Measurements from ENCODE around the gene INSYN1.
"Not testable (repeated sequence)": the region's sequence is repeated elsewhere in the genome, so short reads cannot be mapped to it uniquely, and the experiment has no call there.

The INSYN1 gene

DNA sequence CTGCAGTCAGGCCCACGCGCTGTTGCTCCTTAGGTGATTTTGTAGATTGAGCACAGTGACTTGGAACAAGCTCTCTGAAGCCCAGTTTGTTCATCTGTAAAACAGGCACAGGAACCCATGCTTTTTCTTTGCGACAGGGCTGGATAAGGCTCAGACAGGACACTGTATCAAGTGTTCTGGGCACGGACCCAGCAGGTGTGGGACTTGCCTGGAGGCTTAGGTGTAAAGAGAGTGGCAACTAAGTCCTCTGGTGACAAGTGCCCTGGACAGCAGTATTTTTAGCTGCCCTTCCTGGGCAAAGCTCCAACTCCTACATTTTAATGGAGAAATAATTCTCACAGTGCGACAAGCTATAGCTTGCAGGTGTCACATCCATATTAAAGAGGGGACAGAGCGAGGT lies 36.7 kb downstream of the INSYN1 start:
- DNase-seq = no peak

DNA sequence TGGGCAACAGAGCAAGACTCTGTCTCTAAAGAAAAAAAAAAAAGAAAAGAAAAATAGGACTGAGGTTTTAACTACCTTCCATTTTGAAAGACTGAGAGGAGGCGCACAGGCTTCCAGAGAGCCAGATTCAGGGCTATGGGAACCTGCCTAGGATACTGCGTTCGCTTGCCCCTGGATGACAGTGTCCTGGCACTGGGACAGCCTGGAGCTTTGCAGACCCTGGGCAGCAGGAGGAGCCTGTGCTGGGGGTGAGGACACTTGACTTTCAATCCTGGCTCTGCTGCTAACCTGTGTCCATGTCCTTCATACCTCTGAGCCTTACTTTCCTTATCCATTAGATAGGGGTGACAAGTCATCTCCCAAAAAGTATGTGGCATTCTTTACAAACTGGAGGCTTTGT lies 37.7 kb downstream of the INSYN1 start:
- no peak for DNase-seq

DNA sequence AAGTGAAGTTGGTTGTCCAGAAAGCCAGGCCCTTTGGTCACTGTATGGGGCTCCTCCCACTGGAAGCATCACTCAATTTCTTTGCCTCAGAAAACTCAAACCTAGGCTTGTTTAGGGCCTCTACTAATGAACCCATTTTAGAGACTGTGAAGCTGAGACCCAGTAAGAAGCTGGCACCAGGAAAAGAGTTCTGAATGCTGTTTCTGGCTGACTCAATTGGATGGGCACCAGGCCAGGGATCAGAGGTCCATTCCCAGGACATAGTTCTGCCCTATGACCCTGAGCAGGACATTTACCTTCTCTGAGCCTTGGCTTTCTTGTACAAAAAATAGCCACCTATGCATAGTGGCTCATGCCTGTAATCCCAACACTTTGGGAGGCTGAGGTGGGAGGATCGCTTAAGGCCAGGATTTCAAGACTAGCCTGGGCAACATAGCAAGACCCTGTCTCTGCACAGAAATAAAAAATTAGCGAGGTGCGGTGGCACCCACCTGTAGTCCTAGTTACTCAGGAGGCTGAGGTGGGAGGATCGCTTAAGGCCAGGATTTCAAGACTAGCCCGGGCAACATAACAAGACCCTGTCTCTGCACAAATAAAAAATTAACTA lies 38.4 kb downstream of the INSYN1 start:
- DNase-seq = no peak

DNA sequence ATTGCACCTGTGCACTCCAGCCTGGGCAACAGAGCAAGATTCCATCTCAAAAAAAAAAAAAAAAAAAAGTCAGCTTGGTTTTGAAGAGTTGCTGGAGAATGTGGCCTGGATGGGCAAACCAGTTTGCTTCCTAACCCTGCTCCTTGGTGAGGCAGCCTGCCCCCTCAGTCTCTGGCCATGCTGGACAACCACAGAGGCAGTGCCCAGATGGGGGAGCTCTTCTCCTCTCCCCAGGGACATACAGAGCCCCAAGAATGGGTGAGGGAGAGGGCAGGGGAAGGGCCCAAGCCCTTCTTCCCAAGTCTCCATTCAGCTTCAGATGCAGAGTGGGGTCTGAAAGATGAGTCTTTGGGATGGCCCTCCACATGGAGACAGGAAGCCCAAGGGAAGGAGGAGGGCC lies 41.0 kb downstream of the INSYN1 start:
- peak in 8 of 58 donors; percentile 2 to 36 (median 7) for DNase-seq

DNA sequence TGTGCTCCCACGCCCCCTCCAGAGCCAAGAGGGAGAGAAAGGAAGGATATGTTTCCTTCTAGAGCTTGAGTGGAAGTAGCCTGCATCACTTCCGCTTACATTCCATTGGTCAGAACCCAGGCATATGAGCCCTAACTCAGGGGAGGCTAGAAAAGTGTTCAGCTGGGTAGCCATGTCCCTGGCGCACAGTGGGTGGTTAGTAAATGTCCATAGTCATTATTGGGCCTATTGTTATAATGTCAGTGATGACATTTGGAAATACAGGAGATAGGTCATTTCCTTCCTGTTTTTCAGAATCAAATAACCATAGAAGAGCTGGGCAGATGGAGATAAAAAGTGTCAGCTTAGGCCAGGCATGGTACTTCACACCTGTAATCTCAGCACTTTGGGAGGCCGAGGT lies 41.6 kb downstream of the INSYN1 start:
- no peak for DNase-seq

DNA sequence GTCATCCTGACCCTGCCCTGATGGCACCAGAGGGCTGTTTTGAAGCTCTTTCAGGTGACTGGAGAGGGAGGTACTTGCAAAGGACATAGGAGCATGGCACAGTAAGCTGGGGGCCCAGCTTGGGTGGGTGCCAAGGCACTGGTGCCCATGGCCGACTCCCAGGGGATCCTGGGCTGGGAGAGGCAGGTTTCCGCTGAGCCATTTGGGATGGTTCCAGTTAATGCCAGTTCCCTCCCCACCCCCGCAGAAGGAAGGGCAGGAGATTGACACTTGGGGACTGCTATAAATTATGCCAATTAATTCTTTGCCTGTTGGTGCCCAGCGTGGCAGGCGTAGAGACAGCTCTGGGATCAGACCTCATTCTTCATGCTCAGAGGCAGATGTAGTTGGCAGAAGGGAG lies 42.8 kb downstream of the INSYN1 start:
- DNase-seq = peak in 1 of 58 donors; percentile 23

DNA sequence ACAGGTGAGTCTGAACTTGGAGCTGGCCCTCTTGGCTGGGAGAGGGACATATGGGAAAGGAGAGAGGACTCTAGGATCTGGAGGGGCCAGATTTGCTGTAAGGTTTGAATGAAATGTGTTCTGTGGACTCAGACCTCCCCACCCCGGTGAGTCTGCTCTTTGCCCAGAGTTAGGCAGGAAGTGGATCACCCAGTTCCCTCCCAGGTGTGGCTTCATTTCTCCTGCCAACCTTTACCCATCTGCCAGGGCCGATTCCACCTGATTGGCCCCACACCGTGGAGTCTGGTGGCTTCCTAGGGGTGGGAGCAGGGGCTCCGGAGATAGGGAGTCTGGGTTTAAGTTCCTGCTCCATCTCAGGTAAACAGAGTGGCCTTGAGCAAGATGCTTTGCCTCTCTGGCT lies 43.5 kb downstream of the INSYN1 start:
- no peak for DNase-seq

DNA sequence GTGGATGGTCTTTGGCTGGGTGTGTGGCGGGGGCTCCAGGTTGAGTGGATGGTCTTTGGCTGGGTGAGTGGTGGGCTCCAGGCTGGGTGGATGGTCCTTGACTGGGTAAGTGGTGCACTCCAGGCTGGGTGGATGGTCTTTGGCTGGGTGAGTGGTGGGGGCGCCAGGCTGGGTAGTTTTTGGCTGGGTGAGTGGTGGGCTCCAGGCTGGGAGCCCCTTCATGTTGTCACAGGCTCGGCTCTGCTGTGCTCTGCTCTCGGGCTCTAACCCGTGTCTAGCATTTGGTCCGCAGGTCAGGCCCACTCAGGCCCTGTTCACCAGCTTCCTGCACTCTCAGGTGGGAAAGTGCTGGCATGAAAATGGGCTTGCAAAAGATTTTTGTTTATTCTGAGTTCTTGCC lies 43.9 kb downstream of the INSYN1 start:
- no peak for DNase-seq

DNA sequence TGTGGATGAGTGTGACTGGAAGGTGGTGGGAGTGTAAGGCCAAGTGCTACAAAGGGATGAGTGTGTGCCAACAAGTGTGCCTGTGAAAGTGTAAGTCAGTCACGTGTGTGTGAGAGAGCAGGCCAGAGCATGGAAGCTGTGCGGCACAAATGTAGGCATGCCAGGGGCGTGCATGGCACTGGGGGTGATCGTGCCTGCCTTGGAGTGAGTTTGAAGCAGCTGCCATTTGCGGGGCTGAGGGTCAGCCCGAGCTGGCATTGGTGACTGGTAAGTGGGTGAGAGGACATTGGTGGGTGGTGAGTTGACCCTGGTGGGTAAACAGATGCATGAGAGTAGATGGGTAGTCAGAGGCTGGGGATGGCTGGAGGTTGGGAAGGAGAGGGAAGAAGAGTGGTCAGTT lies 44.5 kb downstream of the INSYN1 start:
- DNase-seq = no peak

DNA sequence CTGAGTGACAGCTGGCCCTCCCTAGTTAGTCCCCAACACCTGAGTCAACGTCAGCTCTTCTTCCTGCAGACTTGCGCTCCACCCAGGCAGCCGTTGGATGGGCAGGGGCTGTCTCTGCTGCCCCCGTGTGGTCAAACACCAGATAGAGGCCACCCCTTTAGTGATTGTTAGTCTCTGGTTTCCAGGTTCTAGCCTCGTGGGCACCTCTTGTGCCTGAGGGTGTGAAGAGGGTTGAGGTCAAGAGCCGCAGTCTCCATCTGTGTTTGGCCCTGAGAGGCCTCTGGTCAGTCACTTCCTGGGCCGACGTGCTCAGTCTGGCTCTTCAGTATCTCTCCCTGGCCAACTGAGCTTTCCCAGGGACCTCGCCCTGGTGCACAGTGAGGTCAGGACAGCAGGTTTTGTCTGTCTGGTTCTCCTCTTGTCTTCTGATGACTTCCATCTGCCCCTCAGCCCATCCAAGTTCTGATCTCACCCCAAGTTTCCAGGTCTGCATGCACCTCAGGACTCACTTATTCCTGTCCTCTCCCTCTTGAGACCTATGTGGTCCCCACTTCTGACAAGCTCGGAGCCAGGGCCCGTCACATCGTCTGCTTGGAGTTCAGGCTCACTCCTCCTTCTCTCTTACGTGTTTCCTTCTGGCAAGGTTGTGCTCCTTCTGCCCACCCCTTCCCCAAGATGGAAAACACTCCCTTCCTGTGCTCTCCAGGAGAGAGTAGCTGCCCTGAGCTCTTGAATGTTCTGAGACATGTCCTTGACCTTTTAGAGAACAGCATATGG lies 48.1 kb downstream of the INSYN1 start:
- DNase-seq = peak in 27 of 58 donors; percentile 6 to 63 (median 23)

DNA sequence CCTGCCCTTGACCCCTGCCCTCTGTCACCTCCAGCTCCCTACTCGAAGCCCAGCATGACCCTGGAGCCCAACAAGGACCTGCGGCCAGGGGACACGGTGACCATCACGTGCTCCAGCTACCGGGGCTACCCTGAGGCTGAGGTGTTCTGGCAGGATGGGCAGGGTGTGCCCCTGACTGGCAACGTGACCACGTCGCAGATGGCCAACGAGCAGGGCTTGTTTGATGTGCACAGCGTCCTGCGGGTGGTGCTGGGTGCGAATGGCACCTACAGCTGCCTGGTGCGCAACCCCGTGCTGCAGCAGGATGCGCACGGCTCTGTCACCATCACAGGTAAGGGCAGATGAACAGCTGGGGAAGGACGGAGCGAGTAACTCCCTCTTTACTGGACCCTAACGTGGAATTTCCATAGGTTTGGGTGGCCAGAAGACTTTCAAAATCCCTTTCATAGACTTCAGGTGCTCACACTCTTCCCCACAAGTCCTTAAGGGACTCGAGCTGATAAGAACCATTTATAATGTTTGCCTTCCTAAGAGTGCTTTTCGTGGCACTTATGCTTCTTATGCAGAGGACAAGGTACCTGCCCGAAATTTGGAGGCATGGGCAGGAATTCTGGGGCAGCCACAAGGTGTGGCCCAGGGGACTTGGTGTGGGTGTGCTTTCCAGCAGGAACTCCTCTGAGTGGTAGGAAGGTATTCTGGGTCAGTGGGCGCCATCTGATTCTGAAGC lies 48.8 kb downstream of the INSYN1 start:
- not testable (repeated sequence) for DNase-seq

DNA sequence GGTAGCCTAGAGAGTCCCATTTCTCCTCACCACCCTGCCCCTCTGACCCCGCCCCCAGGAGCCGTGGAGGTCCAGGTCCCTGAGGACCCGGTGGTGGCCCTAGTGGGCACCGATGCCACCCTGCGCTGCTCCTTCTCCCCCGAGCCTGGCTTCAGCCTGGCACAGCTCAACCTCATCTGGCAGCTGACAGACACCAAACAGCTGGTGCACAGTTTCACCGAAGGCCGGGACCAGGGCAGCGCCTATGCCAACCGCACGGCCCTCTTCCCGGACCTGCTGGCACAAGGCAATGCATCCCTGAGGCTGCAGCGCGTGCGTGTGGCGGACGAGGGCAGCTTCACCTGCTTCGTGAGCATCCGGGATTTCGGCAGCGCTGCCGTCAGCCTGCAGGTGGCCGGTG lies 49.5 kb downstream of the INSYN1 start:
- not testable (repeated sequence) for DNase-seq

DNA sequence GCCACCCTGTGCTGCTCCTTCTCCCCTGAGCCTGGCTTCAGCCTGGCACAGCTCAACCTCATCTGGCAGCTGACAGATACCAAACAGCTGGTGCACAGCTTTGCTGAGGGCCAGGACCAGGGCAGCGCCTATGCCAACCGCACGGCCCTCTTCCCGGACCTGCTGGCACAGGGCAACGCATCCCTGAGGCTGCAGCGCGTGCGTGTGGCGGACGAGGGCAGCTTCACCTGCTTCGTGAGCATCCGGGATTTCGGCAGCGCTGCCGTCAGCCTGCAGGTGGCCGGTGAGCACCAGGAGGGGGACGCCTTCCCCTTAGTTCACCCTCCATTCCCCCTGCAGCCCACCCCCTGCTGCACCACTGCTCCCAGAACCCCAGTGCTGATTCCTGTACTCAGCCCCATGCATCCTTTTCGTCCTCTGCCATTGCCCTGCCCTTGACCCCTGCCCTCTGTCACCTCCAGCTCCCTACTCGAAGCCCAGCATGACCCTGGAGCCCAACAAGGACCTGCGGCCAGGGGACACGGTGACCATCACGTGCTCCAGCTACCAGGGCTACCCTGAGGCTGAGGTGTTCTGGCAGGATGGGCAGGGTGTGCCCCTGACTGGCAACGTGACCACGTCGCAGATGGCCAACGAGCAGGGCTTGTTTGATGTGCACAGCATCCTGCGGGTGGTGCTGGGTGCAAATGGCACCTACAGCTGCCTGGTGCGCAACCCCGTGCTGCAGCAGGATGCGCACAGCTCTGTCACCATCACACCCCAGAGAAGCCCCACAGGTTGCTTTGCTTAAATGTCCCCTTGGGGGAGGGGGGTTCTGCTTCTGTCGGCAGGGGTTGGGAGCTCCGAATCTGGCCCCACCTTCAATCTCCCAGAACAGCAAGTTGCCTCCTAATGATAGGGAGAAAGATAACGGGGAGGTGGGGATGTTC lies 50.6 kb downstream of the INSYN1 start:
- DNase-seq = not testable (repeated sequence)

DNA sequence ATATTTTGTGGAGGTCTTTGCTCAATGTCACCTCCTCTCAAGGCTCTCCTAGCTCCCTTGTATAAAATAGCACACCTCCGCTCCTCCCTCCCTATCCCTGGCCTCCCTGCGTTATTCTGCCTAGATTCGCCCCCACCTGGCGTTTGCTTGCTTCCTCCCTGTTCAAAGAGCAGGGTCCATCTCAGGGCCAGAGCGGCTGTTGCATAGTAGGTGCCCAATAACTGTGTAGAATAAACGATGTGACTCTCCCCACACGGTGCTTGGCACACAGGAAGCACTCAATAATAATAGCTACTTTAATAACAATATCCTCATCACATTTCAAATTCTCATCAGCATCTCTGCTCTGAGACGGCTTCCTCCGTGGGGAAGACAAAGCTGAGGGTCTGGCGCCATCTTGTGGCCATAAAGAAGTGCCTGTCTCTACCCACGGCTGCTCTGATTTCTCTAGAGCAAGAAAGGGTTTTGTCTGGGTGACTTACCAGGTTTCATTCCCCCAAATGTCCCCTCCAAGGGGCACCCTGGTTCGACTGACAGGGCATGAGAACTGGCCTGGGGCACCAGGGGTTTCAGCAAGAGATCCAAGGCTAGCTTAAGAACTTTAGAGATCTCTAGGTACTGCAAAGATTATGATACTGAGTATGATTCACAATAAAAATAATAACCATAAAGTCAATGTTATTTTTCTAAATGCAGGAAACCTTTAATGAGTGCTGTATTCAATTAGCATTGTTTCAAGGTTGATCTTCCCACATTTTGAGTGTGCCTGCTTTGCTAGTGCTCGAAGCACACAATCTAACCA lies 52.9 kb downstream of the INSYN1 start:
- peak in 53 of 58 donors; percentile 10 to 85 (median 55) for DNase-seq

DNA sequence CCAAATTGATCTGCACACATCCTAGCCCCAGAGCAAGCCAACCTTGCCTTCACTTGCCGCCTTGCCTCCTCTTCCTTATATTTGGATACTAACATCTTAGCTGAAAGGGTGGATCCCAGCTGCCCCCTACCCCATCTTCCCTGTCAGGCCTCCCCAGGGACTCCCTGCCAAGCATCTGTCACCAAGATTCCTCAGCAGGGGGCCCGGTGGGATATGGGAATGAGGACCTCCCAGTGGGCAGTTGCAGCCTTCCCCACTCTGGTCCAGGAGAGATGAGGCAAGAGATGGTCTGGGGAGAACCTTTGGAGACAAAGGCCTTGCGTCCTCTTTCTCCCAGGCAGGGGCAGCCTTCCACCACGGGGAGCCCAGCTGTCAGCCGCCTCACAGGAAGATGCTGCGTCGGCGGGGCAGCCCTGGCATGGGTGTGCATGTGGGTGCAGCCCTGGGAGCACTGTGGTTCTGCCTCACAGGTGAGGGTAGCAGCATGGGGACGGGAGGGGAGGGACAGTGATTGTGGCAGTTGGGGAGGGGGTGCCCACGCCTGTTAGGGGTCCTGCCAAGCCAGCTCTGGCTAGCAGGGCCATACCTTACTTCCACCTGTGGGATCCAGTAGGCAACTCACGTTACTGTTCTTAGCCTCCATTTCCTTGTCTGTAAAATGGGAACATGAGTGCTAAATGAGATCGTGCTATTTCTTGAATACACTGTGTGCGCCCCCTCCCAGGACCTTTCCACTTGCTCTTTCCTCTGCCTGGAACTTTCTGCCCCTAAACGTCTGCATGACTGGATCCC lies 53.7 kb downstream of the INSYN1 start:
- DNase-seq = peak in 2 of 58 donors; percentile 5 to 16

DNA sequence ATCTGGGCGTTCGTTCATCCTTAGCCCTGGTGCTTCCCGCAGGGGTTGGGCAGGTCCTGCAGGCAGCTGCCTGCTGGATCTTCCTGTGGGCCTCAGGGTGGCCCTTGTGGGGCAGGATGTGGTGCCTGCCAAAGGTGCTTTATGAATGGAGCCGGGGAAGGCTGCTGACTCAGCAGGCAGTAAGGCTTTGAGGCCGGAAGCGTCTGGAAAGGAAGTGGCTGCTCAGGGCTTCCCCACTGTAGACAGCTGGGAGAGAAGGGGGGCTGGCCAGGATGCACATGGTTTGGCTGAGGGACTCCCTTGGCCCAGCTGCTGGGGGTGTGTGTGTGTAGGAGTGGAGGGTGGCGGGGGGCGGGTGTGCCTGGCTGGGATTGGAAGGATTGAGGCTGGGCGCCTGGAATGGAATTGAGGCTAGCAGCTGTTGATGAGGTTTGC lies 56.1 kb downstream of the INSYN1 start:
- peak in 53 of 58 donors; percentile 13 to 82 (median 63) for DNase-seq

DNA sequence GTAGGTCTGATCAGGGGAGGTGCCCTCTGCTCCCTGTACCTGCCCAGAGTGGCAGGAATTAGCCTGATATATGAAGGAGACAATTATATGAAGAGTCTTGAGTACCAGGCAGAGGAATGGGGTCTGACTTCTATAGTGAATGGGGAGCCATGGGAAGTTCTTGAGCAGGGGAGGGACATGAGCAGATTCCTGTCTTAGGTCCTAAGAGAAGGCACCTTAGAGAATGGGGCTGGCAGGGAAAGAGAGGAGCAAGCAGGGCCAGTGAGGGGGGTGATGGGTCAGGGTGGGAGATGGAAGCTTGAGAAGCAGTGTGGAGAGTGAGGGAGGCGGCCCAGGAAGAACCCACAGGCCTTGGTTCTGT lies 56.5 kb downstream of the INSYN1 start:
- no peak for DNase-seq

DNA sequence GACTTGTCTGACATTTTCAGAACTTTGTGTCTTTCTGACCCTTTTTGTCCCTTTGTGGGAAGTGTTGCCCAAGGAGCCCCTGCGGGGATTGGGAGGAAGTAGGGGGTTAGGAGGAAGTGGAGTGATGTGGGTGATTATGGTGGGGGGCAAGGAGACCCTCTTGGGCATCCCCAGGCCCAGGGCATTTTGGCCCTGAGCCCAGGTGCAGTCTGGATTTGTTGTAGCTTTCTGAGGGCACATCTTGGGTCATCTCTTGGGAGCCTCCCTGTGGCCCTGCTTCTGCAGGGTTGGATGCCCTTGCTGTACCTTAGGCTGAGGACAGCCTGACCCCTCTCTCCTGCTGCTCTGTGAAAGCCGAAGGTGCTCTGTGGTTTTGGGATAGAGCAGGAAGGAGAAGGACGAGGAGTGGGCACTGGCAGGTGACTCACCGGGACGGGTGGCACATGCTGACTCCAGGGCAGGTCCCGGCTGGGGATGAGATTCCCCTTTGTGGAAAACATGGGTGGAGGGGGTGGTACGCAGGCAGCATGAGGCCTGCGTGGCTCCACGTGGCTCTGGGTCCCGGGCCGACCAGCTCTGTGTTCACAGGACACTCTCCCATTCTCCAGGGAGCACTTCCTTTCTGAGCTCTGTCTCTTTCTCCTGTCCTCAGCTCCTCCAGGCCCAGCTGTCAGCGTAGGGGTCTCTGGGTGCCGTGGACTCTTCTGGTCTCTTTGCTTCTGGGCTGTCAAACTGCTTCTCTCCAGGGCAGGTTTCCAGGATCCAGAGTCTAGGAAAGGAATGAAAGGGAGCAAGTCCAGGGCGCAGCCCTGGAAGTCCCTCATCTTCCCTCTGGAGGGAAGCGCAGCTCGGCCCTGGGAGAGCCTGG lies 57.1 kb downstream of the INSYN1 start:
- no peak for DNase-seq

Data from anterior cingulate cortex (tissue), 58 donors.